ENCODE measurements around the gene FAM50A.

The FAM50A gene

GRCh38 chrX:154417157-154417556 is 26.8 kb upstream of the FAM50A start:
- no peak overlapping the region for H3K4me3 ChIP-seq (ENCODE audit: insufficient read depth, low read depth, low read length, poor library complexity, severe bottlenecking)
- H3K4me1 ChIP-seq (ENCODE audit: control insufficient read depth, insufficient read depth, low read length, poor library complexity, severe bottlenecking) = peaks cover 7% of the 10 kb centered on the region

GRCh38 chrX:154419189-154419588 is 24.8 kb upstream of the FAM50A start:
- no peaks in the 10 kb centered on the region for H3K27me3 ChIP-seq (replicated peaks; ENCODE audit: control insufficient read depth, insufficient read depth, low read length, poor library complexity, severe bottlenecking)
- H3K4me3 ChIP-seq (ENCODE audit: insufficient read depth, low read depth, low read length, poor library complexity, severe bottlenecking) = no peak overlapping the region
- no peaks in the 10 kb centered on the region for H3K9me3 ChIP-seq (ENCODE audit: control insufficient read depth, low read length)
- H3K27ac ChIP-seq (ENCODE audit: insufficient read depth, low read length, poor library complexity, severe bottlenecking) = no peak overlapping the region
- H3K4me1 ChIP-seq (ENCODE audit: control insufficient read depth, insufficient read depth, low read length, poor library complexity, severe bottlenecking) = no peaks in the 10 kb centered on the region
- no peaks in the 10 kb centered on the region for H3K36me3 ChIP-seq (ENCODE audit: control insufficient read depth, insufficient read depth, low read length)
- no peak for DNase-seq

More at GRCh38 chrX:154417157-154417556, 26.8 kb upstream of the FAM50A start:
- Histone ChIP-seq H3K9me3 (ENCODE audit: control insufficient read depth, low read length) (no peaks in the 10 kb centered on the region), H3K36me3 (ENCODE audit: control insufficient read depth, insufficient read depth, low read length) (no peaks in the 10 kb centered on the region), H3K27me3 (replicated peaks; ENCODE audit: control insufficient read depth, insufficient read depth, low read length, poor library complexity, severe bottlenecking) (no peaks in the 10 kb centered on the region), H3K27ac (ENCODE audit: insufficient read depth, low read length, poor library complexity, severe bottlenecking) (no peak overlapping the region)
- no peak for DNase-seq

GRCh38 chrX:154419688-154420401 is 24.1 kb upstream of the FAM50A start:
- no peak for DNase-seq
- Histone ChIP-seq H3K27me3 (replicated peaks; ENCODE audit: control insufficient read depth, insufficient read depth, low read length, poor library complexity, severe bottlenecking) (no peaks in the 10 kb centered on the region), H3K9me3 (ENCODE audit: control insufficient read depth, low read length) (no peaks in the 10 kb centered on the region), H3K4me3 (ENCODE audit: insufficient read depth, low read depth, low read length, poor library complexity, severe bottlenecking) (no peak overlapping the region), H3K4me1 (ENCODE audit: control insufficient read depth, insufficient read depth, low read length, poor library complexity, severe bottlenecking) (no peaks in the 10 kb centered on the region), H3K27ac (ENCODE audit: insufficient read depth, low read length, poor library complexity, severe bottlenecking) (no peak overlapping the region), H3K36me3 (ENCODE audit: control insufficient read depth, insufficient read depth, low read length) (no peaks in the 10 kb centered on the region)

GRCh38 chrX:154420402-154420756 is 23.6 kb upstream of the FAM50A start:
- no peaks in the 10 kb centered on the region for H3K27me3 ChIP-seq (replicated peaks; ENCODE audit: control insufficient read depth, insufficient read depth, low read length, poor library complexity, severe bottlenecking)
- H3K4me3 ChIP-seq (ENCODE audit: insufficient read depth, low read depth, low read length, poor library complexity, severe bottlenecking) = no peak overlapping the region
- no peaks in the 10 kb centered on the region for H3K9me3 ChIP-seq (ENCODE audit: control insufficient read depth, low read length)
- no peaks in the 10 kb centered on the region for H3K4me1 ChIP-seq (ENCODE audit: control insufficient read depth, insufficient read depth, low read length, poor library complexity, severe bottlenecking)
- H3K36me3 ChIP-seq (ENCODE audit: control insufficient read depth, insufficient read depth, low read length) = no peaks in the 10 kb centered on the region
- H3K27ac ChIP-seq (ENCODE audit: insufficient read depth, low read length, poor library complexity, severe bottlenecking) = no peak overlapping the region
- no peak for DNase-seq

GRCh38 chrX:154426916-154427770 is 16.8 kb upstream of the FAM50A start:
- no peak for DNase-seq
- Histone ChIP-seq H3K4me3 (ENCODE audit: insufficient read depth, low read depth, low read length, poor library complexity, severe bottlenecking) (no peak overlapping the region), H3K27ac (ENCODE audit: insufficient read depth, low read length, poor library complexity, severe bottlenecking) (no peak overlapping the region)

GRCh38 chrX:154428176-154429171 is 15.5 kb upstream of the FAM50A start, which contains the start of gene ATP6AP1:
Gene ATP6AP1, plus strand, starts transcription at chrX:154428677. Its CDS starts 16 bp downstream, at chrX:154428693.
- peak within 1 kb of the TSS; percentile 52 for H3K4me3 ChIP-seq (ENCODE audit: insufficient read depth, low read depth, low read length, poor library complexity, severe bottlenecking)
- DNase-seq = peak; percentile 76 to 83 (median 83)
- peak within 1 kb of the TSS; percentile 58 for H3K27ac ChIP-seq (ENCODE audit: insufficient read depth, low read length, poor library complexity, severe bottlenecking)
- peaks cover 6% of the 10 kb centered on the region for H3K36me3 ChIP-seq (ENCODE audit: control insufficient read depth, insufficient read depth, low read length)
- H3K9me3 ChIP-seq (ENCODE audit: control insufficient read depth, low read length) = no peaks in the 10 kb centered on the region
- peaks cover 3% of the 10 kb centered on the region for H3K4me1 ChIP-seq (ENCODE audit: control insufficient read depth, insufficient read depth, low read length, poor library complexity, severe bottlenecking)
- no peaks in the 10 kb centered on the region for H3K27me3 ChIP-seq (replicated peaks; ENCODE audit: control insufficient read depth, insufficient read depth, low read length, poor library complexity, severe bottlenecking)

More at GRCh38 chrX:154426916-154427770, 16.8 kb upstream of the FAM50A start:
- no peaks in the 10 kb centered on the region for H3K27me3 ChIP-seq (replicated peaks; ENCODE audit: control insufficient read depth, insufficient read depth, low read length, poor library complexity, severe bottlenecking)
- peaks cover 3% of the 10 kb centered on the region for H3K4me1 ChIP-seq (ENCODE audit: control insufficient read depth, insufficient read depth, low read length, poor library complexity, severe bottlenecking)
- H3K9me3 ChIP-seq (ENCODE audit: control insufficient read depth, low read length) = no peaks in the 10 kb centered on the region
- H3K36me3 ChIP-seq (ENCODE audit: control insufficient read depth, insufficient read depth, low read length) = peaks cover 6% of the 10 kb centered on the region

GRCh38 chrX:154429711-154430110 is 14.2 kb upstream of the FAM50A start:
- peaks cover 10% of the 10 kb centered on the region for H3K36me3 ChIP-seq (ENCODE audit: control insufficient read depth, insufficient read depth, low read length)
- peaks cover 3% of the 10 kb centered on the region for H3K4me1 ChIP-seq (ENCODE audit: control insufficient read depth, insufficient read depth, low read length, poor library complexity, severe bottlenecking)
- H3K4me3 ChIP-seq (ENCODE audit: insufficient read depth, low read depth, low read length, poor library complexity, severe bottlenecking) = no peak overlapping the region
- no peaks in the 10 kb centered on the region for H3K27me3 ChIP-seq (replicated peaks; ENCODE audit: control insufficient read depth, insufficient read depth, low read length, poor library complexity, severe bottlenecking)
- no peak for DNase-seq
- H3K27ac ChIP-seq (ENCODE audit: insufficient read depth, low read length, poor library complexity, severe bottlenecking) = no peak overlapping the region
- no peaks in the 10 kb centered on the region for H3K9me3 ChIP-seq (ENCODE audit: control insufficient read depth, low read length)

- Histone ChIP-seq H3K4me1 (ENCODE audit: control insufficient read depth, insufficient read depth, low read length, poor library complexity, severe bottlenecking) (peaks cover 3% of the 10 kb centered on the region), H3K36me3 (ENCODE audit: control insufficient read depth, insufficient read depth, low read length) (peaks cover 12% of the 10 kb centered on the region), H3K27me3 (replicated peaks; ENCODE audit: control insufficient read depth, insufficient read depth, low read length, poor library complexity, severe bottlenecking) (no peaks in the 10 kb centered on the region), H3K4me3 (ENCODE audit: insufficient read depth, low read depth, low read length, poor library complexity, severe bottlenecking) (no peak overlapping the region), H3K27ac (ENCODE audit: insufficient read depth, low read length, poor library complexity, severe bottlenecking) (no peak overlapping the region), H3K9me3 (ENCODE audit: control insufficient read depth, low read length) (no peaks in the 10 kb centered on the region)
- no peak for DNase-seq
Observed at GRCh38 chrX:154430479-154430878, 13.5 kb upstream of the FAM50A start.

GRCh38 chrX:154430916-154431315 is 13.0 kb upstream of the FAM50A start:
- Histone ChIP-seq H3K27ac (ENCODE audit: insufficient read depth, low read length, poor library complexity, severe bottlenecking) (no peak overlapping the region), H3K4me3 (ENCODE audit: insufficient read depth, low read depth, low read length, poor library complexity, severe bottlenecking) (no peak overlapping the region)
- no peak for DNase-seq

More at GRCh38 chrX:154430916-154431315, 13.0 kb upstream of the FAM50A start:
- Histone ChIP-seq H3K4me1 (ENCODE audit: control insufficient read depth, insufficient read depth, low read length, poor library complexity, severe bottlenecking) (peaks cover 3% of the 10 kb centered on the region), H3K9me3 (ENCODE audit: control insufficient read depth, low read length) (no peaks in the 10 kb centered on the region), H3K27me3 (replicated peaks; ENCODE audit: control insufficient read depth, insufficient read depth, low read length, poor library complexity, severe bottlenecking) (no peaks in the 10 kb centered on the region), H3K36me3 (ENCODE audit: control insufficient read depth, insufficient read depth, low read length) (peaks cover 12% of the 10 kb centered on the region)
